GM12892 (cell line): ENCODE data around the gene KPTN.

ENCODE experiments used
- POLR2A ChIP-seq: IDR thresholded peaks from 2 replicates; pipeline ENCODE4 v1.6.1; 2011; ENCODE audit warnings: low read depth, low read length, control low read depth
- POLR2AphosphoS5 ChIP-seq: IDR thresholded peaks from 2 replicates; pipeline ENCODE4 v1.6.1; 2011; ENCODE audit warnings: low read depth, low read length, control low read depth

DNA sequence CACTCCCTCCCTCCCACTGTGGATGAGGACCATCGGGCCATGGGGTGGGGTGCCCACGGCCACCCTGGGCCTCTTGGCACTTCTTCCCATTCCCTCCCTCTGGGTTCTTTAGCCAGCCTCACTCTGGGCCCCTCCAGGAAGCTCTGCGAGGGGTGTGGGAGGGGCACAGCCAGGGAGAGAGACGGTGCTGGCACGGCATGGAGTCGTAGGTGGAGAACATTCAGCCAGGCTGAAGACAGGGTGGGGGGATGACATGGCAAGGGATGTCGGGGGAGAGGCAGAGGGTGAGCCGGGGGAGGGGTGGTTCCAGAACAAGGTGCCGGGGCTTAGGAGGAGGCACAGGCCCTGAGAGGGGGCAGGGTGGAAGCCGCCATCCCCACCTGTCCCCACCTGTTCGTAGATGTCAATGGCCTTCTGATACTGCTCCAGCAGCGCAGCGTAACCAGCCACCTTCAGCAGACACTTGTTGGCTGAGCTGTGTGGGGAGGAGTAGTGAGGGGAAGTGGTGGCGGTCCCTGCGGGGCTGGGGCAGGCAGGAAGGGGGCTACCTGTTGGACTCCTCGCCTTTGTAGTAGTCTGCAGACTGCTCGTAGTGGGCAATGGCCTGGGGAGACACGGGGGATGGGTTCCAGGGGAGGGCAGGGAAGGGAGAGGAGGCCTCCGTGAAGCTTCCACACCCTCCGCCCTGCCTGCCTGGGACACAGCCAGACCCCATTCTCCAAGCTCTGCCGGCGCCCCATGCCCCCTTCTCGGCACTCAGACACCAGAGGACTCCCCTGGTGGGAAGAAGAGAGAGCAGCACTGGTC, 8.8 kb upstream of the KPTN start:
- no peak for TF ChIP-seq POLR2AphosphoS5
- TF ChIP-seq POLR2A = no peak
